Measurements from ENCODE around the gene DDX47. TPM values are rescaled to one million over a fixed set of nuclear protein-coding genes. Genes with fewer than 3 reads are reported as not detected.

Gene DDX47
- polyA plus RNA-seq, 1 of the 3 experiments (the other 2 are of a cell fraction) = 68.4 TPM

GRCh38 chr12:12799163-12799920, 13.8 kb upstream of the DDX47 start:
- Histone ChIP-seq H3K4me1 (ENCODE audit: control insufficient read depth in 1 of 2, insufficient read depth in 2 of 2, low read depth in 1 of 2, low read length in 1 of 2) (peaks cover 4 to 16% of the 10 kb centered on the region in 2 experiments; a peak in 2 of 4 replicates), H3K36me3 (replicated peaks in 1 of 2; ENCODE audit: control insufficient read depth in 1 of 2, insufficient read depth in 2 of 2, low read length in 1 of 2) (no peaks in the 10 kb centered on the region), H3K27me3 (ENCODE audit: insufficient read depth) (no peaks in the 10 kb centered on the region), H3K9me2 (no peaks in the 10 kb centered on the region), H4K20me1 (ENCODE audit: insufficient read depth) (no peaks in the 10 kb centered on the region), H3F3A (replicated peaks; ENCODE audit: insufficient read depth) (peaks cover 15% of the 10 kb centered on the region), H3K27ac (ENCODE audit: low read depth in 2 of 2, low read length in 1 of 2) (no peak overlapping the region), H3K9ac (no peak overlapping the region), H3K9me3 (no peaks in the 10 kb centered on the region), H3K4me3 (ENCODE audit: low read depth in 2 of 2, low read length in 1 of 2) (no peak overlapping the region), H2AFZ (ENCODE audit: low read depth) (no peak overlapping the region), H3K4me2 (no peak overlapping the region), H3K79me2 (ENCODE audit: insufficient read depth) (no peaks in the 10 kb centered on the region)
- POLR2A ChIA-PET = no interaction called here
- TF ChIP-seq RFX5 (IDR thresholded peaks at IDR 0.05; ENCODE audit: low read length) = no peak
- no peak for TF ChIP-seq JUND (IDR thresholded peaks at IDR 0.05)
- TF ChIP-seq MXI1 (IDR thresholded peaks at IDR 0.05; ENCODE audit: low read depth, low read length) = no peak
- TF ChIP-seq ELF1 (IDR thresholded peaks at IDR 0.05) = no peak
- no peak for TF ChIP-seq USF2 (IDR thresholded peaks at IDR 0.05; ENCODE audit: borderline replicate concordance, low read depth, low read length)
- no peak for TF ChIP-seq TCF12 (IDR thresholded peaks at IDR 0.05)
- TF ChIP-seq NFIC (IDR thresholded peaks at IDR 0.05; ENCODE audit: borderline replicate concordance) = no peak
- TF ChIP-seq FOXJ3 (CRISPR knock-in tag; IDR thresholded peaks at IDR 0.05) = no peak
- TF ChIP-seq FOXM1 (IDR thresholded peaks at IDR 0.05; ENCODE audit: low read depth) = no peak
- TF ChIP-seq RCOR1 (IDR thresholded peaks at IDR 0.05; ENCODE audit: low read length) = no peak
- no peak for TF ChIP-seq YY1 (IDR thresholded peaks at IDR 0.05; ENCODE audit: low read depth)
- TF ChIP-seq SMC3 (IDR thresholded peaks at IDR 0.05; ENCODE audit: low read depth, low read length) = no peak
- TF ChIP-seq IRF3 (IDR thresholded peaks at IDR 0.05; ENCODE audit: low read depth, low read length) = no peak
- TF ChIP-seq SIN3A (IDR thresholded peaks at IDR 0.05; ENCODE audit: borderline replicate concordance, low read depth, low read length) = no peak
- CTCF ChIA-PET = interaction anchor here (1.8 to 3.0 kb wide), 2 partner anchors 10 to 13 kb away, joined by 8 to 10 read pairs; partner anchors contain the start of gene DDX47
- 77% methylated on average over 8 of the region's 8 CpGs for WGBS (ENCODE audit: low lambda C conversion rate)
- DNase-seq = no peak

- Histone ChIP-seq H3K4me1 (ENCODE audit: control insufficient read depth in 1 of 2, insufficient read depth in 2 of 2, low read depth in 1 of 2, low read length in 1 of 2) (peaks cover 4 to 21% of the 10 kb centered on the region in 2 experiments; a peak in 2 of 4 replicates), H2AFZ (ENCODE audit: low read depth) (no peak overlapping the region), H3F3A (replicated peaks; ENCODE audit: insufficient read depth) (peaks cover 16% of the 10 kb centered on the region), H3K36me3 (replicated peaks in 1 of 2; ENCODE audit: control insufficient read depth in 1 of 2, insufficient read depth in 2 of 2, low read length in 1 of 2) (no peaks in the 10 kb centered on the region), H3K9me3 (no peaks in the 10 kb centered on the region), H3K4me2 (no peak overlapping the region), H3K27ac (ENCODE audit: low read depth in 2 of 2, low read length in 1 of 2) (no peak overlapping the region), H3K4me3 (ENCODE audit: low read depth in 2 of 2, low read length in 1 of 2) (no peak overlapping the region), H3K27me3 (ENCODE audit: insufficient read depth) (no peaks in the 10 kb centered on the region), H3K79me2 (ENCODE audit: insufficient read depth) (no peaks in the 10 kb centered on the region), H3K9ac (no peak overlapping the region), H4K20me1 (ENCODE audit: insufficient read depth) (no peaks in the 10 kb centered on the region), H3K9me2 (no peaks in the 10 kb centered on the region)
- ChIA-PET CTCF (interaction anchor here (0.9 to 3.0 kb wide), 2 partner anchors 12 kb away, joined by 3 to 10 read pairs; no protein-coding TSS in a partner anchor), POLR2A (no interaction called here)
- no peak for DNase-seq
- WGBS (ENCODE audit: low lambda C conversion rate) = 84% methylated on average over 9 of the region's 9 CpGs
- TF ChIP-seq EZH2phosphoT487 (IDR thresholded peaks at IDR 0.05; ENCODE audit: borderline replicate concordance, low read depth) = no peak
- no peak for TF ChIP-seq POLR2AphosphoS5 (IDR thresholded peaks at IDR 0.05; ENCODE audit: low read depth, low read length)
- no peak for TF ChIP-seq ZBTB33 (IDR thresholded peaks at IDR 0.05; ENCODE audit: borderline replicate concordance, low read depth)
- TF ChIP-seq USF1 (IDR thresholded peaks at IDR 0.05; ENCODE audit: borderline replicate concordance, low read depth) = no peak
- TF ChIP-seq RCOR1 (IDR thresholded peaks at IDR 0.05; ENCODE audit: low read length) = no peak
- TF ChIP-seq EP300 (IDR thresholded peaks at IDR 0.05; ENCODE audit: borderline replicate concordance in 1 of 2, low read depth in 1 of 2, low read length in 1 of 2) = no peak
- TF ChIP-seq RFX5 (IDR thresholded peaks at IDR 0.05; ENCODE audit: low read length) = no peak
- no peak for TF ChIP-seq MEF2A (IDR thresholded peaks at IDR 0.05; ENCODE audit: borderline replicate concordance, low read depth)
- TF ChIP-seq CHD2 (IDR thresholded peaks at IDR 0.05; ENCODE audit: low read length, partially characterized antibody) = no peak
- no peak for TF ChIP-seq YY1 (IDR thresholded peaks at IDR 0.05; ENCODE audit: low read depth)
- TF ChIP-seq GATA2 (CRISPR knock-in tag; IDR thresholded peaks at IDR 0.05) = no peak
Observed at GRCh38 chr12:12800406-12801180, 12.6 kb upstream of the DDX47 start.
